HEK293T (cell line): ENCODE measurements around the gene STN1.

Experiments
- ARNT ChIP-seq: fragments of 450-650 bp; IDR thresholded peaks from 2 replicates; pipeline ENCODE4 v1.6.1; 2017; ENCODE audit warnings: mild to moderate bottlenecking
- BHLHE40 ChIP-seq: fragments of 450-650 bp; IDR thresholded peaks from 2 replicates; pipeline ENCODE4 v1.6.1; 2016; ENCODE audit warnings: mild to moderate bottlenecking, moderate library complexity, borderline replicate concordance
- ELF4 ChIP-seq: fragments of 450-650 bp; IDR thresholded peaks from 2 replicates; pipeline ENCODE4 v1.6.1; 2017; ENCODE audit warnings: antibody characterized with exemption
- FOXA1 ChIP-seq: fragments of 450-650 bp; IDR thresholded peaks from 2 replicates; pipeline ENCODE4 v1.6.1; 2016; ENCODE audit warnings: mild to moderate bottlenecking
- FOXM1 ChIP-seq: fragments of 450-650 bp; IDR thresholded peaks from 2 replicates; pipeline ENCODE4 v1.6.1; 2017; ENCODE audit warnings: mild to moderate bottlenecking, borderline replicate concordance
- HDGF ChIP-seq: fragments of 450-650 bp; IDR thresholded peaks from 2 replicates; pipeline ENCODE4 v1.6.1; 2017; ENCODE audit warnings: antibody characterized with exemption, borderline replicate concordance
- L3MBTL2 ChIP-seq: fragments of 450-650 bp; conservative IDR thresholded peaks from 2 replicates; pipeline ENCODE4 v1.6.1; 2016; ENCODE audit warnings: mild to moderate bottlenecking
- LEF1 ChIP-seq: fragments of 450-650 bp; IDR thresholded peaks from 2 replicates; pipeline ENCODE4 v1.6.1; 2017; ENCODE audit warnings: mild to moderate bottlenecking, borderline replicate concordance
- NFRKB ChIP-seq: fragments of 450-650 bp; IDR thresholded peaks from 2 replicates; pipeline ENCODE4 v1.6.1; 2016; ENCODE audit warnings: mild to moderate bottlenecking, moderate library complexity
- SP1 ChIP-seq: fragments of 450-650 bp; IDR thresholded peaks from 2 replicates; pipeline ENCODE4 v1.6.1; 2017
- SUZ12 ChIP-seq: fragments of 450-650 bp; IDR thresholded peaks from 2 replicates; pipeline ENCODE4 v1.6.1; 2016; ENCODE audit warnings: mild to moderate bottlenecking
- TARDBP ChIP-seq: fragments of 450-650 bp; IDR thresholded peaks from 2 replicates; pipeline ENCODE4 v1.6.1; 2016
- ZNF384 ChIP-seq: fragments of 450-650 bp; IDR thresholded peaks from 2 replicates; pipeline ENCODE4 v1.6.1; 2016

- TF ChIP-seq FOXA1 (no peak), SP1 (no peak), ARNT (no peak), ELF4 (no peak), SUZ12 (no peak), BHLHE40 (no peak), L3MBTL2 (no peak), FOXM1 (no peak), NFRKB (no peak), ZNF384 (no peak), HDGF (no peak), TARDBP (no peak), LEF1 (no peak)
These were observed 36.6 kb upstream of the STN1 start for GRCh38 chr10:103954543-103954942.
